Uterus (tissue), 4 donors: Measurements from ENCODE around the gene CACNA1F. TPM values are rescaled to one million over a fixed set of nuclear protein-coding genes. Genes with fewer than 3 reads are reported as not detected.
"Not testable (repeated sequence)": the region's sequence is repeated elsewhere in the genome, so short reads cannot be mapped to it uniquely, and the experiment has no call there.

Experiments
- DNase-seq, 2 donors: peaks; one replicate each; pipeline ENCODE4 v3.0.0-alpha.2; 2019 to 2020
- H3K27ac ChIP-seq, 2 donors: fragments of 200-600 bp; sonication (generic); 1 replicate in 1 of 2; 2 replicates in 1 of 2; pipeline ENCODE4 v1.5.1; 2016 to 2018
- H3K27me3 ChIP-seq, 2 donors: fragments of 200-600 bp; sonication (generic); one replicate each; pipeline ENCODE4 v1.5.1; 2018 to 2019; ENCODE audit warnings: control low read depth in 1 of 2
- H3K36me3 ChIP-seq, 2 donors: fragments of 200-600 bp; sonication (generic); one replicate each; pipeline ENCODE4 v1.5.1; 2019; ENCODE audit warnings: control low read depth in 1 of 2
- H3K4me1 ChIP-seq, 2 donors: fragments of 200-600 bp; sonication (generic); one replicate each; pipeline ENCODE4 v1.5.1; 2018 to 2019; ENCODE audit warnings: control low read depth in 1 of 2
- H3K4me3 ChIP-seq, 2 donors: fragments of 200-600 bp; sonication (generic); 1 replicate in 1 of 2; 2 replicates in 1 of 2; pipeline ENCODE4 v1.5.1; 2018 to 2019; ENCODE audit warnings: mild to moderate bottlenecking in 1 of 2
- H3K9me3 ChIP-seq, 2 donors: fragments of 200-600 bp; sonication (generic); one replicate each; pipeline ENCODE4 v1.5.1; 2019; ENCODE audit warnings: control low read depth in 1 of 2
- POLR2A ChIP-seq, 2 donors: fragments of 450-650 bp; IDR thresholded peaks; one replicate each; pipeline ENCODE4 v1.6.1; 2016; ENCODE audit warnings: antibody characterized with exemption in 2 of 2, mild to moderate bottlenecking in 1 of 2, moderate library complexity in 1 of 2
- intact Hi-C: fragments of 100-400 bp; cut with DNase I; formaldehyde crosslinking; loops from one replicate; pipeline ENCODE4 v1.15.1; 2023; ENCODE audit warnings: low total_unique reads
- total RNA-seq, 4 donors: library from RNA; depleted of rRNA in 3 of 4; stranded (reverse); fragments of >200 nt in 3 of 4; gene quantifications; one replicate each; pipeline versions ENCODE4 v1.1.0 to v1.2.4, GENCODE V29; 2014 to 2023
- TF ChIP-seq, protein P1 (sequence below), 4 experiments: fragments of 200-600 bp in 2 of 4; fragments of 450-650 bp in 2 of 4; sonication (generic) in 2 of 4; IDR thresholded peaks; one replicate each; pipeline ENCODE4 v1.5.1; 2016 to 2019; ENCODE audit warnings: antibody characterized with exemption in 4 of 4, mild to moderate bottlenecking in 2 of 4, moderate library complexity in 1 of 4
- donor health status: DM: yes; HTN: yes; CAD: no.

Gene CACNA1F
- total RNA-seq, 4 donors from 2014 or later, result 0.07 to 0.98 TPM; not detected in 2

DNA sequence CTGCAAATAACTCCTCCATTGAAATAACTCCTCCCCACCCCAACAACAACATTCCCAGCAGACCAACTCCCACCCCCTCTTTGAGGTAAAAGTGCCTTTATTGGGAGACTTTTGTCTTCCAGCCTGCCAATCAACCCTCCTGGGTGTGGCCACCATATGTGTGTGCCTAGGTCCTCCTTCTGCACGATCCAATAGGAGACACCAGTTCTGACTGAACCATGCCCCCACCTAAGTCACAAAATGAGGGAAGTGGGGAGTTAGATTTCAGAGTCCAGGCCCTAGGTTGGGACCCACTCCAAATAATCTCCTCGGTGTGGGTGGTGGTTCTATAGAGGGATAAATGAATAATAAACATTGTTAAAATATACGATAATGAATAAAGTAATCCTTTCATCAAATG is 58.4 kb downstream of the CACNA1F start:
- Histone ChIP-seq H3K9me3 (no peaks in the 10 kb centered on the region), H3K27me3 (no peaks in the 10 kb centered on the region), H3K36me3 (no peaks in the 10 kb centered on the region), H3K4me1 (no peaks in the 10 kb centered on the region), H3K27ac (no peak overlapping the region), H3K4me3 (no peak overlapping the region)
- no peak for TF ChIP-seq POLR2A (IDR thresholded peaks at IDR 0.05)
- TF ChIP-seq, protein P1, sequence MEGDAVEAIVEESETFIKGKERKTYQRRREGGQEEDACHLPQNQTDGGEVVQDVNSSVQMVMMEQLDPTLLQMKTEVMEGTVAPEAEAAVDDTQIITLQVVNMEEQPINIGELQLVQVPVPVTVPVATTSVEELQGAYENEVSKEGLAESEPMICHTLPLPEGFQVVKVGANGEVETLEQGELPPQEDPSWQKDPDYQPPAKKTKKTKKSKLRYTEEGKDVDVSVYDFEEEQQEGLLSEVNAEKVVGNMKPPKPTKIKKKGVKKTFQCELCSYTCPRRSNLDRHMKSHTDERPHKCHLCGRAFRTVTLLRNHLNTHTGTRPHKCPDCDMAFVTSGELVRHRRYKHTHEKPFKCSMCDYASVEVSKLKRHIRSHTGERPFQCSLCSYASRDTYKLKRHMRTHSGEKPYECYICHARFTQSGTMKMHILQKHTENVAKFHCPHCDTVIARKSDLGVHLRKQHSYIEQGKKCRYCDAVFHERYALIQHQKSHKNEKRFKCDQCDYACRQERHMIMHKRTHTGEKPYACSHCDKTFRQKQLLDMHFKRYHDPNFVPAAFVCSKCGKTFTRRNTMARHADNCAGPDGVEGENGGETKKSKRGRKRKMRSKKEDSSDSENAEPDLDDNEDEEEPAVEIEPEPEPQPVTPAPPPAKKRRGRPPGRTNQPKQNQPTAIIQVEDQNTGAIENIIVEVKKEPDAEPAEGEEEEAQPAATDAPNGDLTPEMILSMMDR (IDR thresholded peaks at IDR 0.05), result no peak
- intact Hi-C loops, result no loop called here
- DNase-seq, result no peak

GRCh38 chrX:49173544-49173943 is 59.6 kb downstream of the CACNA1F start:
- H3K4me1 ChIP-seq, H3K36me3 ChIP-seq, H3K9me3 ChIP-seq, H3K4me3 ChIP-seq, DNase-seq, H3K27me3 ChIP-seq, intact Hi-C loops: not testable (repeated sequence)
- peak overlapping the region in 1 of 2 donors; percentile 83 for H3K27ac ChIP-seq

DNA sequence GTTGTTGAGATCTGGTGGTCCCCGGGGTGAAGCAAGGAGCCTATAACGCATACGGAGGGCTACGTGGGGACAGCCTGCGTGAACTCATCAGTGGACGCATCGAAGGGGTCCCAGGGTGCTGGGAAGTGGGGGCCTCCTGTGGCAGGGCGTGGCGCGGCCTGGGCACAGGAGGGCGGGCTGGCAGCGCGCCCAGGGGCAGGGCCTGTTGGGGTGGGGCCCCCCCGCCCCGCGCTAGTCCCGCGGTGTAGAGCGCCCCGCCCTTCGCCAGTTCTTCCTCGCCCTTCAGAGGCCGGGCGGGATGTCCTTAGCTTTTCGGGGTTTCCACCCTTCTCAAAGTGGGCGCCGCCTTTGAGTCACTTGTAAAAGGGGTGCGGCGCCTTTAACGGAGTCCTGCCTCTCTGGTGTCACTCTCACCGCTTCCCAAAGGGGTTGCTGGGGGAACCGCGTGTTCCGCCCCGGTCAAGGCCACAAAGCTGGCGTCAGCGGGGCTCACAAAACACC is 60.8 kb downstream of the CACNA1F start:
- Histone ChIP-seq H3K4me1 (no peaks in the 10 kb centered on the region), H3K27ac (peak overlapping the region; percentile 83 to 91), H3K9me3 (no peaks in the 10 kb centered on the region), H3K27me3 (no peaks in the 10 kb centered on the region), H3K4me3 (peak overlapping the region; percentile 58 to 61), H3K36me3 (no peaks in the 10 kb centered on the region)
- intact Hi-C loops, result no loop called here
- TF ChIP-seq POLR2A (IDR thresholded peaks at IDR 0.05), result no peak
- TF ChIP-seq, protein P1 (IDR thresholded peaks at IDR 0.05), result no peak
- DNase-seq, result peak; percentile 62 to 67

DNA sequence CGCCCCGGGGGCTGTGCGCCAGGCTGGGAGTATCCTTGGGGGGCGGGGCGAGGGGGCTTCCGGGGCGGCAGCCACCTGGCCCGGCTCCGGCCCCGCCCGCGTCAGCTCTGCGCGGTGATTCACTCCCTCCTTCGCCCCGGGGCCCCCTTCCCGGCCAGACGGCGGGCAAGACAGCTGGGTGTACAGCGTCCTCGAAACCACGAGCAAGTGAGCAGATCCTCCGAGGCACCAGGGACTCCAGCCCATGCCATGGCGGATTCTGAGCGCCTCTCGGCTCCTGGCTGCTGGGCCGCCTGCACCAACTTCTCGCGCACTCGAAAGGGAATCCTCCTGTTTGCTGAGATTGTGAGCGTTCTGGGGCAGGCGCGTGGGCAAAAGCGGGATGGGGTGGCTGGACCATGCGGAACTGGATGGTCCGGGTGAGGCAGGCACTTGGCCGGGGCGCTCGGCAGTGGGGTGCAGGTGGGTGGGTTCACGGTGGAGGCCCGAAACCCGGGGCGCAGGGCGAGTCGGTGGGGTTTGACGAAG is 61.3 kb downstream of the CACNA1F start, which contains the start of gene PLP2:
TSS of gene PLP2 (plus strand) at position 147 of the 528 bp plus-strand sequence. CDS start at position 250, 103 bp downstream.
- no peaks in the 10 kb centered on the region for H3K4me1 ChIP-seq
- TF ChIP-seq, protein P1 (IDR thresholded peaks at IDR 0.05), result no peak
- peak in 1 of 2 donors; percentile 48 for TF ChIP-seq POLR2A (IDR thresholded peaks at IDR 0.05)
- H3K9me3 ChIP-seq, result no peaks in the 10 kb centered on the region
- intact Hi-C loops, result no loop called here
- H3K27me3 ChIP-seq, result no peaks in the 10 kb centered on the region
- no peaks in the 10 kb centered on the region for H3K36me3 ChIP-seq
- peak; percentile 57 to 65 for DNase-seq
- peak within 1 kb of the TSS; percentile 58 to 61 for H3K4me3 ChIP-seq
- H3K27ac ChIP-seq, result peak within 1 kb of the TSS; percentile 83 to 91

DNA sequence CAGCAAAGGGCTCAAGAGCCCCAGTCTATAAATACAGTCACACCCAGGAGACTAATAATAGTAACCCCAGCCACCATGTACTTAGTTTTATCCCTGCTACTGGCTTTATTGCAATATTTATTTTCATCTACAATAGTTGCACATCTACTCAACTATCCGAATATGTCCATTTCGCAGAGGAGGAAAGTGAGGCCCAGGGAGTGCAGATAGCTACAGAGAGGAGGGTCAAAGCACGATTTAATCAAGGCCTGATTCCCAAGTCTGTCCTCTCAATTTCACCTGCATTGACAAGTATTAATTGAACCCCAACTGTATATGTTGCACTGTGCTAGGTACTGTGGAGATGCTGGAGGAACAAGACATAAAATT is 65.4 kb downstream of the CACNA1F start:
- TF ChIP-seq POLR2A (IDR thresholded peaks at IDR 0.05), result no peak
- TF ChIP-seq, protein P1 (IDR thresholded peaks at IDR 0.05), result no peak
- H3K4me3 ChIP-seq, result peak overlapping the region; percentile 35
- no peaks in the 10 kb centered on the region for H3K27me3 ChIP-seq
- H3K27ac ChIP-seq, result peak overlapping the region; percentile 88 to 90
- H3K36me3 ChIP-seq, result no peaks in the 10 kb centered on the region
- H3K4me1 ChIP-seq, result no peaks in the 10 kb centered on the region
- intact Hi-C loops, result no loop called here
- no peaks in the 10 kb centered on the region for H3K9me3 ChIP-seq
- DNase-seq, result no peak
